BLaER1 (cell line): ENCODE data around the gene NUDT12.

Experiments used
- H3K27ac ChIP-seq: shearing (Covaris generic); formaldehyde crosslinking; 2 replicates; pipeline ENCODE4 v1.8.1; 2022
- H3K27me3 ChIP-seq: shearing (Covaris generic); formaldehyde crosslinking; 2 replicates; pipeline ENCODE4 v1.8.1; 2022
- H3K36me3 ChIP-seq: shearing (Covaris generic); formaldehyde crosslinking; 2 replicates; pipeline ENCODE4 v1.8.1; 2022
- H3K4me1 ChIP-seq: shearing (Covaris generic); formaldehyde crosslinking; 2 replicates; pipeline ENCODE4 v1.8.1; 2022
- H3K4me2 ChIP-seq: shearing (Covaris generic); formaldehyde crosslinking; 2 replicates; pipeline ENCODE4 v1.8.1; 2022
- H3K4me3 ChIP-seq: shearing (Covaris generic); formaldehyde crosslinking; 2 replicates; pipeline ENCODE4 v1.8.1; 2022
- H3K9ac ChIP-seq: shearing (Covaris generic); formaldehyde crosslinking; 2 replicates; pipeline ENCODE4 v1.8.1; 2022
- H3K9me3 ChIP-seq: shearing (Covaris generic); formaldehyde crosslinking; 2 replicates; pipeline ENCODE4 v1.8.1; 2022
- H4K20me1 ChIP-seq: shearing (Covaris generic); formaldehyde crosslinking; 2 replicates; pipeline ENCODE4 v1.8.1; 2022
- Cebpa-rat ChIP-seq: shearing (Covaris generic); IDR thresholded peaks from 2 replicates; pipeline ENCODE4 v1.8.1; 2022

Gene NUDT12

GRCh38 chr5:103514371-103514770 lies 48.2 kb downstream of the NUDT12 start:
- Histone ChIP-seq H3K27me3 (no peaks in the 10 kb centered on the region), H3K36me3 (no peaks in the 10 kb centered on the region), H3K4me1 (no peaks in the 10 kb centered on the region), H3K27ac (no peak overlapping the region), H3K9ac (no peak overlapping the region), H4K20me1 (no peaks in the 10 kb centered on the region), H3K9me3 (no peaks in the 10 kb centered on the region), H3K4me2 (no peak overlapping the region), H3K4me3 (no peak overlapping the region)
- TF ChIP-seq Cebpa-rat, result no peak

- Histone ChIP-seq H4K20me1 (no peaks in the 10 kb centered on the region), H3K4me1 (no peaks in the 10 kb centered on the region), H3K4me3 (no peak overlapping the region), H3K9me3 (no peaks in the 10 kb centered on the region), H3K36me3 (no peaks in the 10 kb centered on the region), H3K9ac (no peak overlapping the region), H3K27ac (no peak overlapping the region), H3K4me2 (no peak overlapping the region), H3K27me3 (no peaks in the 10 kb centered on the region)
- no peak for TF ChIP-seq Cebpa-rat
Observed at GRCh38 chr5:103513701-103514100, 48.9 kb downstream of the NUDT12 start.

GRCh38 chr5:103512500-103512899 lies 50.1 kb downstream of the NUDT12 start:
- Histone ChIP-seq H3K9me3 (no peaks in the 10 kb centered on the region), H3K36me3 (no peaks in the 10 kb centered on the region), H3K27ac (no peak overlapping the region), H3K4me2 (no peak overlapping the region), H3K27me3 (no peaks in the 10 kb centered on the region), H3K4me1 (no peaks in the 10 kb centered on the region), H3K4me3 (no peak overlapping the region), H4K20me1 (no peaks in the 10 kb centered on the region), H3K9ac (no peak overlapping the region)
- TF ChIP-seq Cebpa-rat, result no peak

GRCh38 chr5:103511554-103511885 lies 51.1 kb downstream of the NUDT12 start:
- no peak for TF ChIP-seq Cebpa-rat
- no peaks in the 10 kb centered on the region for H3K27me3 ChIP-seq
- H3K4me1 ChIP-seq, result no peaks in the 10 kb centered on the region
- no peak overlapping the region for H3K4me3 ChIP-seq
- H4K20me1 ChIP-seq, result no peaks in the 10 kb centered on the region
- H3K9me3 ChIP-seq, result no peaks in the 10 kb centered on the region
- H3K27ac ChIP-seq, result no peak overlapping the region
- no peaks in the 10 kb centered on the region for H3K36me3 ChIP-seq
- H3K4me2 ChIP-seq, result no peak overlapping the region
- H3K9ac ChIP-seq, result no peak overlapping the region

GRCh38 chr5:103510851-103511553 lies 51.6 kb downstream of the NUDT12 start:
- no peak for TF ChIP-seq Cebpa-rat
- H3K4me3 ChIP-seq, result no peak overlapping the region
- no peaks in the 10 kb centered on the region for H4K20me1 ChIP-seq
- H3K36me3 ChIP-seq, result no peaks in the 10 kb centered on the region
- no peaks in the 10 kb centered on the region for H3K4me1 ChIP-seq
- peaks cover under 1% of the 10 kb centered on the region; the same call in 1 of the 2 replicates for H3K9me3 ChIP-seq
- no peak overlapping the region for H3K4me2 ChIP-seq
- no peak overlapping the region for H3K27ac ChIP-seq
- H3K27me3 ChIP-seq, result no peaks in the 10 kb centered on the region
- H3K9ac ChIP-seq, result no peak overlapping the region

- Histone ChIP-seq H3K27ac (no peak overlapping the region), H3K36me3 (no peaks in the 10 kb centered on the region), H3K4me3 (no peak overlapping the region), H3K27me3 (no peaks in the 10 kb centered on the region), H3K9me3 (peaks cover 4% of the 10 kb centered on the region; the same call in 1 of the 2 replicates), H4K20me1 (no peaks in the 10 kb centered on the region), H3K4me1 (no peaks in the 10 kb centered on the region), H3K4me2 (no peak overlapping the region), H3K9ac (no peak overlapping the region)
- TF ChIP-seq Cebpa-rat, result no peak
Observed at GRCh38 chr5:103505581-103506305, 56.8 kb downstream of the NUDT12 start.

GRCh38 chr5:103503066-103503465 lies 59.5 kb downstream of the NUDT12 start:
- Histone ChIP-seq H3K4me1 (no peaks in the 10 kb centered on the region), H3K4me2 (no peak overlapping the region), H3K27me3 (no peaks in the 10 kb centered on the region), H3K27ac (no peak overlapping the region), H3K9ac (no peak overlapping the region), H3K4me3 (no peak overlapping the region), H3K9me3 (peaks cover 4% of the 10 kb centered on the region; the same call in 1 of the 2 replicates), H4K20me1 (no peaks in the 10 kb centered on the region), H3K36me3 (no peaks in the 10 kb centered on the region)
- TF ChIP-seq Cebpa-rat, result no peak

GRCh38 chr5:103502662-103503061 lies 59.9 kb downstream of the NUDT12 start:
- H4K20me1 ChIP-seq, result no peaks in the 10 kb centered on the region
- H3K27me3 ChIP-seq, result no peaks in the 10 kb centered on the region
- peaks cover 4% of the 10 kb centered on the region; the same call in 1 of the 2 replicates for H3K9me3 ChIP-seq
- H3K9ac ChIP-seq, result no peak overlapping the region
- no peaks in the 10 kb centered on the region for H3K36me3 ChIP-seq
- no peak for TF ChIP-seq Cebpa-rat
- no peak overlapping the region for H3K27ac ChIP-seq
- no peaks in the 10 kb centered on the region for H3K4me1 ChIP-seq
- H3K4me2 ChIP-seq, result no peak overlapping the region
- H3K4me3 ChIP-seq, result no peak overlapping the region
